Smooth muscle cell (in vitro differentiated cells): ENCODE data around the gene OR4F3. TPM values are rescaled to one million over a fixed set of nuclear protein-coding genes. Genes with fewer than 3 reads are reported as not detected.
"Not testable (repeated sequence)": the region's sequence is repeated elsewhere in the genome, so short reads cannot be mapped to it uniquely, and the experiment has no call there.

Source experiments
- DNase-seq: peaks from one replicate; lab custom pipeline; 2025; ENCODE audit not compliant: unreplicated experiment; lab: John Stamatoyannopoulos, UW
- H2AFZ ChIP-seq: fragments of 200-600 bp; sonication (generic); 2 replicates; pipeline ENCODE4 v1.6.0; 2016; ENCODE audit warnings: antibody characterized with exemption, low read depth, mild to moderate bottlenecking
- H3F3A ChIP-seq: fragments of 200-600 bp; sonication (generic); 2 replicates; pipeline ENCODE4 v1.6.0; 2017; ENCODE audit warnings: antibody characterized with exemption, low read depth
- H3K27ac ChIP-seq: fragments of 200-600 bp; sonication (generic); 2 replicates; pipeline ENCODE4 v1.5.1; 2016; ENCODE audit warnings: low read depth, mild to moderate bottlenecking
- H3K27me3 ChIP-seq: fragments of 200-600 bp; sonication (generic); 2 replicates; pipeline ENCODE4 v1.6.1; 2016; ENCODE audit warnings: low read depth, mild to moderate bottlenecking
- H3K36me3 ChIP-seq: fragments of 200-600 bp; sonication (generic); 2 replicates; pipeline ENCODE4 v1.5.1; 2016; ENCODE audit warnings: low read depth
- H3K4me1 ChIP-seq: fragments of 200-600 bp; sonication (generic); 2 replicates; pipeline ENCODE4 v1.5.1; 2016; ENCODE audit warnings: low read depth
- H3K4me2 ChIP-seq: fragments of 200-600 bp; sonication (generic); 2 replicates; pipeline ENCODE4 v1.6.0; 2016; ENCODE audit warnings: mild to moderate bottlenecking
- H3K4me3 ChIP-seq: fragments of 200-600 bp; sonication (generic); 2 replicates; pipeline ENCODE4 v1.5.1; 2016; ENCODE audit warnings: mild to moderate bottlenecking
- H3K79me2 ChIP-seq: fragments of 200-600 bp; sonication (generic); 2 replicates; pipeline ENCODE4 v1.6.0; 2016; ENCODE audit warnings: low read depth, mild to moderate bottlenecking
- H3K9ac ChIP-seq: fragments of 200-600 bp; sonication (generic); 2 replicates; pipeline ENCODE4 v1.6.0; 2016; ENCODE audit warnings: low read depth
- H3K9me3 ChIP-seq: fragments of 200-600 bp; sonication (generic); replicated peaks from 2 replicates; pipeline ENCODE4 v1.5.1; 2016; ENCODE audit warnings: low read depth
- H4K20me1 ChIP-seq: fragments of 200-600 bp; sonication (generic); 2 replicates; pipeline ENCODE4 v1.6.0; 2016; ENCODE audit warnings: low read depth
- polyA plus RNA-seq: library from polyadenylated mRNA; unstranded; fragments of >200 nt; fragmentation: Nextera tagmentation; extraction: Ambion mirVana; gene quantifications from 2 replicates; pipeline ENCODE4 v1.2.1, GENCODE V29; 2016
- total RNA-seq: library from RNA; depleted of rRNA; stranded (reverse); fragments of >200 nt; gene quantifications from 2 replicates; pipeline ENCODE4 v1.2.3, GENCODE V29; 2014

Gene OR4F3
- total RNA-seq: 0.27 TPM in 1 of 2 replicates, not detected in the other
- not detected in 2 replicates for polyA plus RNA-seq

- H3K27ac ChIP-seq, H3K4me3 ChIP-seq, H3F3A ChIP-seq, H3K9ac ChIP-seq, H2AFZ ChIP-seq, H3K4me2 ChIP-seq, H3K27me3 ChIP-seq, H3K36me3 ChIP-seq, H3K79me2 ChIP-seq, H4K20me1 ChIP-seq, DNase-seq, H3K9me3 ChIP-seq, H3K4me1 ChIP-seq: not testable (repeated sequence)
These were observed at the start of gene OR4F3 for GRCh38 chr5:181366968-181367367. Gene OR4F3 (plus strand): TSS chr5:181367268.

Other genes with a start within 250 kb of the OR4F3 start
- not detected in 2 replicates for gene OR2V1, start 236.1 kb upstream of the OR4F3 start, total RNA-seq
- gene OR2V1, start 236.1 kb upstream of the OR4F3 start, polyA plus RNA-seq: not detected in 2 replicates
- not detected in 2 replicates for gene OR2V2, start 219.7 kb upstream of the OR4F3 start, total RNA-seq
- not detected in 2 replicates for gene OR2V2, start 219.7 kb upstream of the OR4F3 start, polyA plus RNA-seq
- 3.4 TPM in 1 of 2 replicates, not detected in the other for gene TRIM7, start 162.1 kb upstream of the OR4F3 start, total RNA-seq
- 0.45 TPM in 1 of 2 replicates, not detected in the other for gene TRIM7, start 162.1 kb upstream of the OR4F3 start, polyA plus RNA-seq
- 6.3 and 7.5 TPM in 2 replicates for gene TRIM41, start 144.0 kb upstream of the OR4F3 start, total RNA-seq
- gene TRIM41, start 144.0 kb upstream of the OR4F3 start, polyA plus RNA-seq: 2.4 and 2.6 TPM in 2 replicates
- gene RACK1, start 123.4 kb upstream of the OR4F3 start, total RNA-seq: 2,098 and 2,144 TPM in 2 replicates
- gene RACK1, start 123.4 kb upstream of the OR4F3 start, polyA plus RNA-seq: 617 and 686 TPM in 2 replicates
- gene TRIM52, start 106.1 kb upstream of the OR4F3 start, total RNA-seq: 5.0 and 6.9 TPM in 2 replicates
- gene TRIM52, start 106.1 kb upstream of the OR4F3 start, polyA plus RNA-seq: 3.2 and 4.8 TPM in 2 replicates